Left ventricle myocardium superior (tissue), 1 donor: ENCODE measurements around the gene TMEM144. TPM values are rescaled to one million over a fixed set of nuclear protein-coding genes. Genes with fewer than 3 reads are reported as not detected.

Source experiments
- ATAC-seq: fragments of 200-7000 bp; cut with Tn5 transposase; one replicate; pipeline ENCODE4 v1.9.1; 2020; ENCODE audit warnings: mild to moderate bottlenecking, moderate library complexity
- DNase-seq: peaks from one replicate; pipeline ENCODE4 v3.0.0-alpha.2; 2020
- intact Hi-C: fragments of 100-400 bp; cut with micrococcal nuclease; formaldehyde crosslinking; loops from one replicate; pipeline ENCODE4 v1.11.0; 2022
- total RNA-seq: library from RNA; stranded (reverse); fragmentation: NEBNext Ultra II Directional; extraction: Animal tissue kit (Norgen Biotek cat#: 25700); gene quantifications from one replicate; pipeline ENCODE4 v1.2.1, GENCODE V29; 2021
- donor health status: DM: no; HTN: yes; CAD: no; lungs with severe emphysema.

Gene TMEM144
- total RNA-seq, 1 donor from 2014 or later = 13.4 TPM

DNA sequence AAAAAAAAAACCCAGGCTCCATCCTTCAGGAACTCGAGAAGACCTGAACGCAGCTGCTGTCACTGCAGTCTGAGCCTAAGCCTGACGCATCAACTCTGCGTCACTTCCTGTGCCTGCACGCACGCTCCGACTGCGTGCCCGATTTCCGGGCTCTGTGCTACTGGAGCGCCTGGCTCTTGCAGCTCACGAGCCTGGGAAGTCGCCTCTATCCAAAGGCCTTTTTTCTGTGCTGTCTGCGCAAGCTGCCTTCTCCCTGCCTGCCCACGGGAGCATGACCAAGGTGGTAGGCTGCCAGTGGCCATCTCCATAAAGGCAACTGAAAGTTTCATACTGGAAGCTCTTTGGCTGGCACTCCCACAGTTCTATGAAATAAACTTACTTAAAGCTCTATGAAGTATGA, 27.6 kb upstream of the TMEM144 start:
- intact Hi-C loops = no loop called here

DNA sequence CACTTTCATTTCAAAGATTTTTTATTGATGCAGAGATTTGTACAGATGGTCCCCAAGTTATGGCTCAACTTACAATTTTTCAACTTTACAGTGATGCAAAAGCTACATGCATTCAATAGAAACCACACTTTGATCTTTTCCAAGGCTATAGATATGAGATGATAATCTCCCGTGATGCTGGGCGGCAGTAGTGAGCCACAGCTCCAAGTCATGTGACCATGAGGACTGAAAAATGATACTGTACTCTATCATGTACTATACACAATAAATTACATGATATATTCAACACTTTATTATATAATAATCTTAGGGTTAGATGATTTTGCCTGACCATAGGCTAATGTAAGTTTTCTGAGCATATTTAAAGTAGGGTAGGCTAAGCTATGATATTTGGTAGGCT, 23.5 kb upstream of the TMEM144 start:
- no peak for ATAC-seq
- intact Hi-C loops = no loop called here
- DNase-seq = no peak

More for the DNA sequence above, 27.6 kb upstream of the TMEM144 start:
- DNase-seq = no peak
- no peak for ATAC-seq

DNA sequence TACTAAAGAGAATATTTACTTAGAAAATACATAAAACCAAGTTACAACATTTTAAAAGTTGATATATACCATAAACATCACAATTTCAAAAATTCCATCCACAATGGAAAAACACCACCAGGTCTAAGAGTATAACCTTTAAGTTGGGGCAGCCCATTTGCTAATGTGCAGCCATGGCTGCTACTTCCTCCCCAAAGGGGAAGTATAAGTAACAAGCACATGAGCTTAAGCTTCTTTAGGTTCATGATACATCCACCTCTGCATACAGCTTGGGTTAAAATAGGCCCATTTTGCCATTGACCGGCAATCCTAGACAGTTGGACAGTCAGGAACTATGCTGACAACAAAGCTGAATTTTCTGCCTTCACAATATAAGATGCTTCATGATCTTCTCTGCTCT, 20.9 kb upstream of the TMEM144 start:
- ATAC-seq (no peak), DNase-seq (no peak)
- intact Hi-C loops = no loop called here

DNA sequence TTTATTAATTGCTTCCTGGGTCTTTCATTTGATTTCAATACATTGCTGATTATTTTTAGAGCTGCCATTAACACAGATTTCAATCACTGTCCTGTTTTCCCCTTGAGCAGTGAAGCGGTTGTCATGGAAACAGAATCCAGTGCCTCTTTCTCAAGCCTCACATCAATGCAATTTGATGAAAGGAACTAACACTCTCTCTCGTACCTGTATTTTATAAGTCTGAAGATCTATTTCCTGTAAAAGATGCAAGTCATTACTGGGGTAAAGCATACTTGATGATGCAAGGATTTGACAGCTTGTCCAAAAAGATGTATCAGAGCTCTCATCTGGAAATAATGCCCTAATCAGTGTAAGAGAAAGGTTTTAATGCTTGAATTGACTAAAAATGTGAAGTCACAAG, 19.6 kb upstream of the TMEM144 start:
- intact Hi-C loops = no loop called here
- no peak for DNase-seq
- ATAC-seq = no peak

DNA sequence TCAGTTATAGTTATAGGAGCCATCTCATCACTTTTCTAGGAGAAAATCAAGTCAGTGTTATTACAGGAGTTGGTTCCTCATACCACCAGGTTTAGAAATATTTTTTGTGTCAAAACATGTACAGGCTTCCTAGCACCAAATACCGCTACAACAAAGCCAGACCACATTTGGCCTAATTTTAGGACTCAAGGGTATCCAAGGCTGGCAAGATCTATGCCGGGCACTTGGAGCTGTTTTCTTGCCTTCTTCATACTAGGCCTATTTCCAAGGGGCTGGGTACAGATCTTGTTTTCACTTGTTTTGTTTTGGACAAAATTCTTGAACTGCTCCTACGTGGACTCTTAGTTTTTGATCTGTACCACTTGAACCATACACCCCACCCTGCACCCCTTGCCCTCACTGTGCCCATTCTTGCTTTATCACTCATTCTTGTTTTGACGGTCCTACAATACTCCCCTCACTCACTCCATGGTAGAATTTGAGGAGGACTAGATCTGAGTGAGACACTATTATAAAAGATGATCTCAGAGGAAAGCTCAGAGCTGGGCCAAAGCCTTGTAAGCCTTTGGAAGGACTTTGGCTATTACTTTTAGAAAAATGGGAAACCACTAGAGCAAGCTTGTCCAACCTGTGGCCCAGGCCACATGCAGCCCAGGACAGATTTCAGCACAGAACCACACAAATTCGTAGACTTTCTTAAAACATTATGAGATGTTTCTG, 17.7 kb upstream of the TMEM144 start:
- DNase-seq = no peak
- ATAC-seq = peak; percentile 36
- intact Hi-C loops = loop anchor here (2.0 kb wide), 1 partner anchor 60 kb away; no protein-coding TSS in a partner anchor

DNA sequence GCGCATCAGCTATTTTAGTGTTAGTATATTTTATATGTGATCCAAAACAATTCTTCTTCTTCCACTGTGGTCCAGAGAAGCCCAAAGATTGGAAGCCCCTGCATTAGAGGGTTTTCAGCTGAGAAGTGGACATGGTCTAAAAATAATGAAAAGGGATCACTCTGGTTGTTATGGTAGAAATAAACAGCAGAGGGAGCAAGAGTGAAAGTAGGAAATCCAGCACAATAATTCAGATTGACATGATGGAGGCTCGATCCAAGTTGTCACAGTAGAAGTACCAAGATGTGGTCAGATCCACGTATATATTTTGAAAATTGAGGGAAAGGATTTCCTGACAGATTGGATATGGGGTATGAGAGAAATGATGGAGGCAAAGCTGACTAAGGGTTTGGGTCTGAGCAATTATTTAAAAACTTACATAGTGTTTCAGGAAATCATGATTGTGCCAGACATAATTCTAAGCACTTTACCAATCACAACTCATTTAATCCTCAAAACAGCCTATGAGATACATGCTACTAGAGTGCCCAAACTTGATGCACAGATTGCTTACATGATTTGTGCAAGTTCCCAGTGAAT, 17.0 kb upstream of the TMEM144 start:
- no peak for DNase-seq
- ATAC-seq = peak; percentile 70
- intact Hi-C loops = loop anchor here (2.0 kb wide), 1 partner anchor 60 kb away; no protein-coding TSS in a partner anchor

DNA sequence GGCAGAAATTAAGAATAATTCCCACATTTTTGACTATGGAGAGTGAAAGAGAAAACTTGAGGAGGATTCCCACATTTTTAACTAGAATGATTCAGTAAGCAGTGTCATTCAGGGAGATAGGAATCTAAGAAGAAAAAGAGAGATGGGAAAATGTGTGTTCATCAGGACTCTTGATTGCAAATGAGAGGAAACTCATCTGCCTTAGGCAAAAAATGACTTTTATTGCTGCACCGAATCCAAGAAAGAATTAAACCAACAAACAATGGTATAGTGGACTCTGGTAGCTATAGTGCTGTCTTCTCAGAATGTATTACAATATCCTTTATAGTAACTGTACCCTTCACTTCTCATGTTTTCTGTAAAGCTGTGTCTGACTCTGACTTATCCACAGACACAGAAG, 15.0 kb upstream of the TMEM144 start:
- DNase-seq (no peak), ATAC-seq (no peak)
- intact Hi-C loops = no loop called here

DNA sequence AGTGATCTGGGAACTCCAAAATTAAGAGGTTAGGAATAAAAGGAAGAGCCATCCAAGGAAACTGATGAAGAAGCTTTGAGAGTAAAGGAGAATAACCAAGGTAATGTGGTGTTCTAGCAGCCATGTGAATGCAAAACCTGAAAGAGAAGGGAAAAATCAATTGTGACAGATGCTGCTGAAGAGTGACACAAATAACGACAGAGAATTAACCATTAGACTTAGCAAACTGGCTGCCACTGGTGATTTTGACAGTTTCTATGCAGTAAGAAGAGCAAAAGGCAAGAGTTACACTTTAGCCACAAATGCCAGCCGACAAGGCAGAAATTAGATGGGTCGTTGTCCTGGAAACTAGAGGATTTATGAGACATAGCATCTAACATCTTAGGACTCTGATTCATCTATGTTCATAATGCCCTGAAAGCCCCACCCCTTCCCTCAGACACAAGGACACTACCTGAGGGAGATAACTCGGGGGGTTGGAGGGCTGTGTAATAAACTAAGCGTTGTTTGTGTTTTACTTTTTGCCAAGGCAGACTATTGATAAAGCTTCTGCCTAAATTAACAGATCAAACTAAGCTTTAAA, 13.0 kb upstream of the TMEM144 start:
- DNase-seq = no peak
- intact Hi-C loops = no loop called here
- no peak for ATAC-seq

DNA sequence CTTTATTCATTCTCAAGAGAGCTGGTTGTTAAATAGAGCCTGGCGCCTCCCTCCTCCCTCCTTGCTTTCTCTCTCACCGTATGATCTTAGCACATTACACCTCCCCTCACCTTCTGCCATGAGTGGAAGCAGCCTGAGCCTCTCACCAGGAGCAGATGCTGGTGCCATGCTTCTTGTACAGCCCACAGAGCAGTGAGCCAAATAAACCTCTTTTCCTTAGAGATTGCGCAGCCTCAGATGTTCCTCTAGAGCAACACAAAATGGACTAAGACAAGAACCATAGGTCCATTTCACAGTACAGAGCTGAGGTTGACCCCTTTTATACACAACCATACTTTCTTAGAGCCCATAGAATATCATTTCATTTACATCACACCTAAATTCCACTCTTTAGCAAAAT, 10.1 kb upstream of the TMEM144 start:
- intact Hi-C loops = no loop called here
- no peak for ATAC-seq
- no peak for DNase-seq

DNA sequence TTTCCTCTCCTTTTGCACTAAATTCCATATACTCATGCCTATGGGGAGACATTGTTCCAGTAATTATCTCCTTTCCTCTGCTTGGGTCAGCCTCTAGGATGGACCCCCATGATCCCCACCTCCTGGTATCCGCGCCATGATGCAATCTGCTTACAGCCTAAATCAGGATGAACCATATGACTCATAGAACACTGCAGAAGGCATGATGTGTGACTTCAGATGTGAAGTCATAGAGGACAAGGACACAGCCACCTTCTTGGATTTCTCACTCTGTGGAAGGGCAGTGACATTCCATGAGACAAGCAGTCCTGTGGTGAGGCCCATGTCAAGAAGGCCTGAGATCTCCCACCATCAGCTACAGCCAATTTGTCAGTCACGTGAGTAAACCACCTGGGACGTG, 9.0 kb upstream of the TMEM144 start:
- ATAC-seq (no peak), DNase-seq (no peak)
- intact Hi-C loops = no loop called here

DNA sequence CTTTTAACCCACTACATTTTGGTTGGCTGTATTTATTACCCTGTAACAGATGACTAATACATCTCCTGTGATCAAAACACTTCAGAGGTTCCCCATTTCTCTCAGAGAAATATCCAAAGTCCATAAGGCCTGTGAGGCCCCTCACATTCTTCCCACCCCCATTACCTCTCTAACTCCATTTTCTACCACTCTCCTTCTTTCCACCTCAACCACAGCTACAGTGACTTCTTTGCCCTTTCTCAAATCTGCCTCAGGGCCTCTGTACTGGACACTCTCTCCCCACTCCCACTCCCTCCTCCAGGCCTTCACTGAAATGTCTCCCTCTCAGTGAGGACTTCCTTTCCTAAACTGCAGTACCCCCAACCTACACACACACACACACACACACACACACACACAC, 8.4 kb upstream of the TMEM144 start:
- ATAC-seq = no peak

DNA sequence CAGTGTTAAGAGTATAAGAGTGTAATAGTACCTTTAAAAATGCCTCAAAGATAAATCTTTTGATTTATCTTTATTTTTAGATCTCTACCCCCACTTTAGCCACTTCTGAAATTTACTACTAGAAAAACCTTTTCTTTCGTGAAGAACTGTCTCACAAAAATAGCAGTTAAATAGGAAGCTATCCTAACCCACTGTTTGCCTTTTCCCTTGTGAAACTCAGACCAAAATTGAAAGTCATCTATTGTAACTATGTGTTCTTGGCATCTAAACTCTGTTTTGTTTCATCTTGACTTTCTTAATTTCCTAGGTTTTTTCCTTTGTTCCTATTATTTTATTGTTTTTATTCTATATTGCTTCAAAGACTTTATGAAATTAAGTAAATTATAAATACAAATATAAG, 7.8 kb upstream of the TMEM144 start:
- DNase-seq (no peak), ATAC-seq (no peak)
- intact Hi-C loops = no loop called here

More for the DNA sequence above, 8.4 kb upstream of the TMEM144 start:
- intact Hi-C loops = no loop called here
- DNase-seq = no peak

DNA sequence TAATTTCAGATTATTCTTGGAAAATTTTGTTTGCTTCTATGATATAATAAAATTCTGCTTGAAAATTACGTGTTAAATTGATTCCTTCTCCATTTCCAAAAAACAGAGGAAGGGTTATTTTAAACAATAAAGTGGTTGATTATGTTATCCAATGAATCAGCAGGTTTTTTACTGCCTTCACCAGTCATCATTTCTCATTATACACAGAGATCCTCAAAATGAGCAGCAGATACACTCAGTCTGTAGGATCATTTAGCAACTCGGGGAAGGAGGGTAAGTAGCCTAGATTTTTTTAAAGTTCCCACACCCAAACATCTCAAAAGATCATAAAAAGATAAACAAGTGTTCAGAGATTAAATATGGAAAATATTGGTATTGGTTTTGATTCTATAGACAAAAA, 6.8 kb upstream of the TMEM144 start:
- ATAC-seq (no peak), DNase-seq (no peak)
- intact Hi-C loops = no loop called here

DNA sequence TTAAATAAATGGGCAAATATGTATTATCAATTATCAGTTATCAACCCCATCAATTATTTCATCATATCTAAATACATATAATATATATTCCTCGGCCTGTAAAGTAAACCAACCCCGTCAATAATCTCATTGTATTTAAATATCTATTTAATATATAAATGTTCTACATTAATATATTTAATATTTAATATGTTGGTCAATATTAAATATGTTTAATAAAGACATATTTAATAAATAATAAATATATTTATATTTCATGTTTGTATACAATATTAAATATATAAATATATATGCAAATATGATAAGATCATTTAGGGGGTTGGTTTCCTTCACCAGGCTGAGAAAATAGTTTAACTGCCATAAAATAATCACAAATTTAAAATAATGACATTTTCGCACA, 6.4 kb upstream of the TMEM144 start:
- intact Hi-C loops = no loop called here
- ATAC-seq = no peak
- no peak for DNase-seq

DNA sequence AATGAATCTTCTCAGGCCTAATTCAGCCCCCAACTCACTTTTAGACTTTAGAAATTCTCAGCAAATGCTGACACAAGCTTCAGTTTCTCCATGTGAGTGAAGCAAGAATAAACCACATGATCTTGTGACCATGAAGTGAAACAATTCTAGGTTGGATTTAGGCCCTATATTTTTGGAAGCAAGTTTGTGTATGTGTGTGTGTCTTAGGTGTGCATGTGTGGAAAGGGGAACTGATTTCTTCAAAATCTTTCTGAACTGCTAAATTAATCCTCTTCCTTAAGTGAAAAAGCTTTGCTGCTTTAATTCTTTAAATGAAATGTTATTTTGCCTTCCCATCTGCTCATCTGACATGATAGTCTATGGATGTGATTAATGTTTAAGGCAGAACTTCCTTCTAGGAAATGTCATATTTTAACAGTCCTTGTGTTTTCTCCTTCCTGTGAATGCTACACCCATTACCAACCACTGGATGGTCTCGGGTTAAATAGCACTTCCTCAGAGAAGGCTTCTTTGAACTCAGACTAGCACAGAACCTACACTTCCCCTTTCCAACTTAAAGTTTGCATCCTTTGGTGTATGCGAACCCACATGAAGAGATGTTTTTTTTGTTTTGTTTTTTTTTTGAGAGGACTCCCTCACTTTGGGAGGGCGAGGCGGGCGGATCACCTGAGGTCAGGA, 1.2 kb upstream of the TMEM144 start:
- DNase-seq (no peak), ATAC-seq (peak; percentile 23)
- intact Hi-C loops = no loop called here

DNA sequence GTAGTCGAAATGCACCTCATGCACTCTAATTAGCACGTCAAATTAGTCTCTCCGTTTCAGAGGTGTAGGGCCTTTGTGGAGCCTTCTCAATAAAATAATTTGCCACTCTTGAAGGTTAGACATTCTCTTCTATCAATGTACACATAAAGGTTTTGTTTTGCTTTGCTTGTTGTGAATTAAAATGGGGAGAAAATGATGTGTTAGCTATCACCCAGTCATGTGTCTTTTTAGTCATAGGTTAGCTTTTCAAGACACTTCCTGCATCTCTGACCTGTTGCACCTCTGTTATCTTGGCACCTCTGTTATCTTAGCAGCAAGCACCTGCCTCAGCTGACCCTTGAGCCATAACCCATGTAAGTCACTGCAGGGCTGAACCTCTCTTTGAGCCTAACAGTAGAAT, 936 bp downstream of the TMEM144 start:
- ATAC-seq = no peak
- intact Hi-C loops = no loop called here
- DNase-seq = no peak

DNA sequence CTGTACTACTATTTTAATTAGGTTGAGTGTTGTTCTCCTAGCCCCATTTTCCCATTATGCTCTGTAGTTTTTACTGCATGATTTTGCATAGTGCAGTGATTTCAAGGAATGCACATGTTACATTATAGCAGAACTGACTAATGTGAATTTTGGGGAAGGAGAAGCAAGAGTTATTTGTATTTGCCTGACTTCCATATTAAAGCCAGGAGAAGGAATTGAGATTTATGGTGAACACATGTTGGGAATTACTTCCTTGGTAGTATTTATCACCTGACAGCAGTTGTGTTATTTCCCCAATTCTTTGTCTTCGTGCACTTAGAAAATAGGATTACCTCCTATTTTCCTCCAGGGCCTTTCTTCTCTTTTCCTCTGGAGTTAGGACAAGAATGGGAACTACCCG, 3.2 kb downstream of the TMEM144 start:
- intact Hi-C loops = no loop called here
- DNase-seq = no peak

DNA sequence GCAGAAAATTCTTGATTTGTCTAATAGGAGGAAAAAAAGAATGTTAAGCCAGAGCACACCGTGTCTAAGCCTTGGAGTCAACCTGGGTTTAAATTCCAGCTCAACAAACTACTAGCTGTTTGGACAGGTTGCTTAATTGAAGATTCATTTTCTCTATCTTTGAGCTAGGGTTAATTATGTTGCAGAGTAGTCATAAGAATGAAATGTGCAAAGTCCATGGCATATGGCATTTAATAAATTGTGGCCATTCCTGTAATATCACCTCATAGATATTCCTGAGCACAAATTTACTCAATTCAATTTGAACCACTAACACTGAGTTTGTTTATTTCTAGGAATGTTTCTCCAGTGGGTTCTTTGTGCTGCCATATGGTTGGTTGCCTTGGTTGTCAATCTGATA, 4.6 kb downstream of the TMEM144 start:
- DNase-seq (no peak), ATAC-seq (no peak)
- intact Hi-C loops = no loop called here

More for the DNA sequence above, 3.2 kb downstream of the TMEM144 start:
- no peak for ATAC-seq

DNA sequence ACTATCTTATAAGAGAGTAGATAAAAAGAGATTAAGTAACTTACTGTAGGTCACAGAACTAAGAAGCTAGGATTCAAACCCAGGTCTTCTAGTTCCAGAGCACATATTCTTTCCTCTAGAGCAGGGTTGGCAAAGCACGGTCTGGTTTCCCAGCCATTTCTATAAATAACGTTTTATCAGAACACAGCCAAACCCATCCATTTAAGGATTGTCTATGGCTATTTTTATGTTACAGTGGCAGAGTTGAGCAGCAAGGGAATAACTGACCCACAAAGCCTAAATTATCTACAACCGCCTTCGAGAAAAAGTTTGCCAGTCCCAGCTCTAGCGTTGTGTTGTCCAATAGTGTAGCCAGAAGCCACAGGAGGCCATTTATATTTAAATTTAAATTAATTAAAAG, 7.5 kb downstream of the TMEM144 start:
- ATAC-seq (peak; percentile 96), DNase-seq (no peak)
- intact Hi-C loops = no loop called here

DNA sequence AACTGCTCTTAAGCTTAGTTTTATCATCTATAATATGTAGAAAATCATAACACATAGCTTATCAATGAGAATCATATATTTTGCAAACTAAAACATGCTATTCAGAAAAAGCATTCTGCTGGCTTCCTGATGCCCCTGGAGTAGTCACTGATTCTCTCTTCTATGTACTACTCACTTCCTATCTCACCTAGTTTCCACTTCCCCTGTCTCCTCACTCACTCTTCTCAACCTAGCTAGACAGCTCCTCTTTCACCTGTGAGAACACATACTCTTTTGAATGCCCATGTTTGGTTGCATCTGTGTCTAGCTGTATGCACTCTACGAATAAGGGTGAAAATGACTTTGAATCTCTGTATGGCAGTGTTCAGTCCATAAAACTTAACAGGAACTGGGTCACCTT, 9.3 kb downstream of the TMEM144 start:
- no peak for DNase-seq
- intact Hi-C loops = no loop called here
- ATAC-seq = no peak
